ENCODE results near the gene MMP24. TPM values are rescaled to one million over a fixed set of nuclear protein-coding genes. Genes with fewer than 3 reads are reported as not detected.
A peak's percentile ranks its signal among the peaks of the same experiment; 100 is the strongest.

MMP24 gene
- total and polyA plus RNA-seq, 2 of the 13 experiments (the other 11 are each of a cell fraction or from before 2014, with no cell fraction given), result 0.29 to 0.35 TPM

DNA sequence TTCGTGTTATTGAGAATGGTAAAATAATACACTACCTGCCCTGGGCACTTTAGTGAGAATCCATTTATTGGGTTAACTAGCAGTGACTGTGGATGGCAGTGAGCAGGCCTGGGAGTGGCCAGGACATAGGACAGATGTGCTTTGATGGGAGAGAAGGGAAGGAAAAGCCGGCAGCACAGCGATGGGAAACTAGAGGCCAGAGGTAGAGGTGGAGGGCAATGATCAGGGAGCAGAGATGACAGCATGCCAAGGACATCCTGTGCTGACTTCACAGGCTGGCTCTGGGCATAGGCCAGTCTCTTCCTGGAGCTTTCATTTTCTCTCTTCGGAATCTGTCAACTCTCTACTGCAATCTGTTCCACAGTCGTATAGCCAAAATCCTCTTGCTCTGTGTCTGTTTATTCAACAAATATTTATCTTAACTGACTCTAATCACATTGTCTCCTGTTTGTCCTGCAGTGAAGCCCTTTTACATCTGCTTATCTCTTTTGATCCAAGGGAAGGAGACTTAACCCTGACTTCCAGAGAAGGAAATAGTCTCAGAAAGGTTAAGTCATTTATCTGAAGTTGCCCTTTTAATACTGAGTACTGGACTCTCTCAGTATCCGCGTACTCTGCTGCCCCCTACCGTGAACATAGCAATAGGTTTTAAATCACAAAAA lies 18.4 kb upstream of the MMP24 start (continued):
- TF ChIP-seq ZBTB38 (CRISPR knock-in tag; IDR thresholded peaks at IDR 0.05), result no peak
- TF ChIP-seq, protein P1, sequence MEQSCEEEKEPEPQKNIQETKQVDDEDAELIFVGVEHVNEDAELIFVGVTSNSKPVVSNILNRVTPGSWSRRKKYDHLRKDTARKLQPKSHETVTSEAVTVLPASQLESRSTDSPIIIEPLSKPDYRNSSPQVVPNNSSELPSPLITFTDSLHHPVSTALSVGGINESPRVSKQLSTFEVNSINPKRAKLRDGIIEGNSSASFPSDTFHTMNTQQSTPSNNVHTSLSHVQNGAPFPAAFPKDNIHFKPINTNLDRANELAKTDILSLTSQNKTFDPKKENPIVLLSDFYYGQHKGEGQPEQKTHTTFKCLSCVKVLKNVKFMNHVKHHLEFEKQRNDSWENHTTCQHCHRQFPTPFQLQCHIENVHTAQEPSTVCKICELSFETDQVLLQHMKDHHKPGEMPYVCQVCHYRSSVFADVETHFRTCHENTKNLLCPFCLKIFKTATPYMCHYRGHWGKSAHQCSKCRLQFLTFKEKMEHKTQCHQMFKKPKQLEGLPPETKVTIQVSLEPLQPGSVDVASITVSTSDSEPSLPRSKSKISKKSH (CRISPR knock-in tag; IDR thresholded peaks at IDR 0.05; ENCODE audit: borderline replicate concordance), result no peak
- no peak for TF ChIP-seq AKAP8 (CRISPR knock-in tag; IDR thresholded peaks at IDR 0.05)
- TF ChIP-seq ZNF629 (CRISPR knock-in tag; conservative IDR thresholded peaks at IDR 0.05), result peak; percentile 54; the same call in 1 of the 2 replicates
- TF ChIP-seq TOPORS (CRISPR knock-in tag; IDR thresholded peaks at IDR 0.05), result peak; percentile 78; the same call in 1 of the 2 replicates
- peak; percentile 58; the same call in 1 of the 2 replicates for TF ChIP-seq NCOA2 (CRISPR knock-in tag; IDR thresholded peaks at IDR 0.05)
- TF ChIP-seq SATB2 (CRISPR knock-in tag; IDR thresholded peaks at IDR 0.05), result no peak
- TF ChIP-seq, protein P2, sequence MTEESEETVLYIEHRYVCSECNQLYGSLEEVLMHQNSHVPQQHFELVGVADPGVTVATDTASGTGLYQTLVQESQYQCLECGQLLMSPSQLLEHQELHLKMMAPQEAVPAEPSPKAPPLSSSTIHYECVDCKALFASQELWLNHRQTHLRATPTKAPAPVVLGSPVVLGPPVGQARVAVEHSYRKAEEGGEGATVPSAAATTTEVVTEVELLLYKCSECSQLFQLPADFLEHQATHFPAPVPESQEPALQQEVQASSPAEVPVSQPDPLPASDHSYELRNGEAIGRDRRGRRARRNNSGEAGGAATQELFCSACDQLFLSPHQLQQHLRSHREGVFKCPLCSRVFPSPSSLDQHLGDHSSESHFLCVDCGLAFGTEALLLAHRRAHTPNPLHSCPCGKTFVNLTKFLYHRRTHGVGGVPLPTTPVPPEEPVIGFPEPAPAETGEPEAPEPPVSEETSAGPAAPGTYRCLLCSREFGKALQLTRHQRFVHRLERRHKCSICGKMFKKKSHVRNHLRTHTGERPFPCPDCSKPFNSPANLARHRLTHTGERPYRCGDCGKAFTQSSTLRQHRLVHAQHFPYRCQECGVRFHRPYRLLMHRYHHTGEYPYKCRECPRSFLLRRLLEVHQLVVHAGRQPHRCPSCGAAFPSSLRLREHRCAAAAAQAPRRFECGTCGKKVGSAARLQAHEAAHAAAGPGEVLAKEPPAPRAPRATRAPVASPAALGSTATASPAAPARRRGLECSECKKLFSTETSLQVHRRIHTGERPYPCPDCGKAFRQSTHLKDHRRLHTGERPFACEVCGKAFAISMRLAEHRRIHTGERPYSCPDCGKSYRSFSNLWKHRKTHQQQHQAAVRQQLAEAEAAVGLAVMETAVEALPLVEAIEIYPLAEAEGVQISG (CRISPR knock-in tag; IDR thresholded peaks at IDR 0.05), result peak; percentile 58; the same call in 1 of the 2 replicates
- no peak for TF ChIP-seq DR1 (CRISPR knock-in tag; IDR thresholded peaks at IDR 0.05)
- peak; percentile 58; the same call in 1 of the 2 replicates for TF ChIP-seq TMF1 (CRISPR knock-in tag; IDR thresholded peaks at IDR 0.05; ENCODE audit: low read depth)
- TF ChIP-seq ZNF333 (CRISPR knock-in tag; IDR thresholded peaks at IDR 0.05; ENCODE audit: borderline replicate concordance), result no peak
- TF ChIP-seq KAT8 (CRISPR knock-in tag; IDR thresholded peaks at IDR 0.05), result peak; percentile 38; the same call in 1 of the 2 replicates
- TF ChIP-seq, protein P3, sequence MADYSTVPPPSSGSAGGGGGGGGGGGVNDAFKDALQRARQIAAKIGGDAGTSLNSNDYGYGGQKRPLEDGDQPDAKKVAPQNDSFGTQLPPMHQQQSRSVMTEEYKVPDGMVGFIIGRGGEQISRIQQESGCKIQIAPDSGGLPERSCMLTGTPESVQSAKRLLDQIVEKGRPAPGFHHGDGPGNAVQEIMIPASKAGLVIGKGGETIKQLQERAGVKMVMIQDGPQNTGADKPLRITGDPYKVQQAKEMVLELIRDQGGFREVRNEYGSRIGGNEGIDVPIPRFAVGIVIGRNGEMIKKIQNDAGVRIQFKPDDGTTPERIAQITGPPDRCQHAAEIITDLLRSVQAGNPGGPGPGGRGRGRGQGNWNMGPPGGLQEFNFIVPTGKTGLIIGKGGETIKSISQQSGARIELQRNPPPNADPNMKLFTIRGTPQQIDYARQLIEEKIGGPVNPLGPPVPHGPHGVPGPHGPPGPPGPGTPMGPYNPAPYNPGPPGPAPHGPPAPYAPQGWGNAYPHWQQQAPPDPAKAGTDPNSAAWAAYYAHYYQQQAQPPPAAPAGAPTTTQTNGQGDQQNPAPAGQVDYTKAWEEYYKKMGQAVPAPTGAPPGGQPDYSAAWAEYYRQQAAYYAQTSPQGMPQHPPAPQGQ (CRISPR knock-in tag; IDR thresholded peaks at IDR 0.05; ENCODE audit: borderline replicate concordance), result 0 out of 2 replicates have a peak, but pooled peaks have one; percentile 22
- peak; percentile 25; the same call in 1 of the 2 replicates for TF ChIP-seq RFXANK (CRISPR knock-in tag; IDR thresholded peaks at IDR 0.05)
- TF ChIP-seq U2AF2 (IDR thresholded peaks at IDR 0.05; ENCODE audit: low read depth, low read length), result no peak
- TF ChIP-seq, protein P4, sequence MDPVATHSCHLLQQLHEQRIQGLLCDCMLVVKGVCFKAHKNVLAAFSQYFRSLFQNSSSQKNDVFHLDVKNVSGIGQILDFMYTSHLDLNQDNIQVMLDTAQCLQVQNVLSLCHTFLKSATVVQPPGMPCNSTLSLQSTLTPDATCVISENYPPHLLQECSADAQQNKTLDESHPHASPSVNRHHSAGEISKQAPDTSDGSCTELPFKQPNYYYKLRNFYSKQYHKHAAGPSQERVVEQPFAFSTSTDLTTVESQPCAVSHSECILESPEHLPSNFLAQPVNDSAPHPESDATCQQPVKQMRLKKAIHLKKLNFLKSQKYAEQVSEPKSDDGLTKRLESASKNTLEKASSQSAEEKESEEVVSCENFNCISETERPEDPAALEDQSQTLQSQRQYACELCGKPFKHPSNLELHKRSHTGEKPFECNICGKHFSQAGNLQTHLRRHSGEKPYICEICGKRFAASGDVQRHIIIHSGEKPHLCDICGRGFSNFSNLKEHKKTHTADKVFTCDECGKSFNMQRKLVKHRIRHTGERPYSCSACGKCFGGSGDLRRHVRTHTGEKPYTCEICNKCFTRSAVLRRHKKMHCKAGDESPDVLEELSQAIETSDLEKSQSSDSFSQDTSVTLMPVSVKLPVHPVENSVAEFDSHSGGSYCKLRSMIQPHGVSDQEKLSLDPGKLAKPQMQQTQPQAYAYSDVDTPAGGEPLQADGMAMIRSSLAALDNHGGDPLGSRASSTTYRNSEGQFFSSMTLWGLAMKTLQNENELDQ (CRISPR knock-in tag; IDR thresholded peaks at IDR 0.05; ENCODE audit: borderline replicate concordance), result no peak
- peak; percentile 65 for TF ChIP-seq PITX1 (CRISPR knock-in tag; IDR thresholded peaks at IDR 0.05)
- no peak for TF ChIP-seq KLF6 (CRISPR knock-in tag; IDR thresholded peaks at IDR 0.05)
- no peak for TF ChIP-seq ZNF101 (CRISPR knock-in tag; IDR thresholded peaks at IDR 0.05; ENCODE audit: borderline replicate concordance, low read depth)
- TF ChIP-seq ATRX (CRISPR knock-in tag; IDR thresholded peaks at IDR 0.05; ENCODE audit: borderline replicate concordance), result no peak
- no peak for TF ChIP-seq NKX3-1 (CRISPR knock-in tag; IDR thresholded peaks at IDR 0.05)
- TF ChIP-seq PTBP1 (IDR thresholded peaks at IDR 0.05; ENCODE audit: low read depth, low read length, poor library complexity, severe bottlenecking), result no peak

Measured in HepG2 (cell line).